Esophagus squamous epithelium (tissue), 5 donors: ENCODE measurements around the gene CREB3. TPM values are rescaled to one million over a fixed set of nuclear protein-coding genes. Genes with fewer than 3 reads are reported as not detected.

ENCODE experiments used
- DNase-seq: peaks from one replicate; lab custom pipeline; 2025; lab: John Stamatoyannopoulos, UW
- H3K27ac ChIP-seq, 4 donors: fragments of 200-600 bp; sonication (generic); one replicate each; pipeline ENCODE4 v1.5.1; 2016 to 2019; ENCODE audit warnings: mild to moderate bottlenecking in 1 of 4
- H3K27me3 ChIP-seq, 4 donors: fragments of 200-600 bp; sonication (generic); 1 replicate in 3 of 4; 2 replicates in 1 of 4; pipeline versions ENCODE4 v1.5.1 to v1.6.0; 2017 to 2021; ENCODE audit warnings: antibody characterized with exemption in 1 of 4
- H3K36me3 ChIP-seq, 3 donors: fragments of 200-600 bp; sonication (generic); one replicate each; pipeline ENCODE4 v1.5.1; 2016 to 2019
- H3K4me1 ChIP-seq, 3 donors: fragments of 200-600 bp; sonication (generic); one replicate each; pipeline ENCODE4 v1.5.1; 2017 to 2019
- H3K4me3 ChIP-seq, 4 donors: fragments of 200-600 bp; sonication (generic); 1 replicate in 3 of 4; 2 replicates in 1 of 4; pipeline ENCODE4 v1.5.1; 2016 to 2019; ENCODE audit warnings: mild to moderate bottlenecking in 2 of 4, moderate library complexity in 1 of 4
- H3K9me3 ChIP-seq, 3 donors: fragments of 200-600 bp; sonication (generic); one replicate each; pipeline ENCODE4 v1.5.1; 2016 to 2019
- CTCF ChIP-seq, 6 experiments: fragments of 450-650 bp in 4 of 6; fragments of 200-600 bp in 2 of 6; sonication (generic) in 2 of 6; IDR thresholded peaks; one replicate each; pipeline ENCODE4 v1.5.1; 2016 to 2019; ENCODE audit warnings: antibody characterized with exemption in 6 of 6, mild to moderate bottlenecking in 4 of 6, moderate library complexity in 4 of 6
- POLR2A ChIP-seq, 4 donors: fragments of 450-650 bp; IDR thresholded peaks; one replicate each; pipeline ENCODE4 v1.6.1; 2017; ENCODE audit warnings: antibody characterized with exemption in 4 of 4, mild to moderate bottlenecking in 4 of 4, moderate library complexity in 3 of 4
- WGBS, 2 donors: methylation state at CpG; one replicate each; pipeline ENCODE4 v1.1.5; 2018; 5-methylcytosine and 5-hydroxymethylcytosine counted together
- intact Hi-C: fragments of 100-400 bp; cut with DNase I; formaldehyde crosslinking; loops from one replicate; pipeline ENCODE4 v1.15.0; 2022
- total RNA-seq, 4 donors: library from RNA; depleted of rRNA; stranded (reverse); fragments of >200 nt; gene quantifications; one replicate each; pipeline ENCODE4 v1.1.0, GENCODE V29; 2016
- donor health status: DM: yes; HTN: yes; CAD: no.

Gene CREB3
- total RNA-seq, 4 donors from 2014 or later, result 10.5 to 24.2 (median 19.2) TPM

DNA sequence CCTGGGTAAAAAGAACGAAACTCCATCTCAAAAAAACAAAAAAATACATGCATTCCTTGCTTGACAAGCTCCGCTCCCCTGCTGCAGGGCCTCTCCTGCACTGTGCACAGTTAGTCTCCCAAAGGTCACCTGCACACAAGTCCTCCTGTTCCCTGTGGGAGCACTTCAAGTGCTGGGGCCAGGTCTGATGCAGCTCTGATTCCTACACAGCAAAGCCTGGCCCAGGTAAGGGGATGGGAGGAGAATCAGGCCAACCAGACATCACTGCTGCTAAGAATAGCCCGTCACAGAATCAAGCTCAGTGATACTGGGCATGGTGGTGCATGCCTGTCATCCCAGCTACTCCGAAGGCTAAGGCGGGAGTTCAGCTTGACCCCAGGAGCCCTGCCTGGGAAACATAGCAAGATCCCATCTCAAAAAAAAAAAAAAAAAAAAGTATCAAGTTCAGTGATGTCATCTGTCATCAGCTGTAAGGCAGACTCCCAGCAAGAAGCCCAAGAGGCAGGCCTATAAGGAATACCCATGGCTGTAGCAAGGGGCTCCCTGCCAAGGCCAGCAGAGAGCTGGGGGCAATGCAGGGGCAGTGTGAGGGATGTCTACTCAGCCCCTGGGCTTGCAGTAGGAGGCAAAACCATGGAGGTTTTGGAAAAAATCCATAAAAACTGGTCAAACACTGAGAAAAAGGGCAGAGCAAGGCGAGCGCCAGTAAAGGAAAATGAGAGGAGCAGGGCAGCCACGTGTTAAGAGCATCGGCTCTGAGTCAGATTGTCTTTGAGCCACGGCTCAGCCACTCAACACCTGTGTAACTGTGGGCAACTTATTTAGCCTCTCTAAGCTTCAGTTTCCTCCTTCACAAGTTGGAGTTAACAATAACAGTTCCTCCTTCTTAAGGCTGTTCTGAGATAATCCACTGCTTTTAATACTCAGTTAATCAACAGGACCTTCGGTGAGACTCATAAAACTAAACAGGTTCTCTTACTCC, 46.0 kb upstream of the CREB3 start:
- no peak for TF ChIP-seq POLR2A (IDR thresholded peaks at IDR 0.05)
- TF ChIP-seq CTCF (IDR thresholded peaks at IDR 0.05), result no peak
- Histone ChIP-seq H3K4me1 (peaks cover 0 to 58% (median 5%) of the 10 kb centered on the region in 3 donors), H3K36me3 (peaks cover 0 to 34% (median 0%) of the 10 kb centered on the region in 3 donors), H3K4me3 (peak overlapping the region; percentile 49 to 76 (median 65)), H3K27ac (peak overlapping the region; percentile 37 to 92 (median 88)), H3K9me3 (no peaks in the 10 kb centered on the region), H3K27me3 (peaks cover 0 to 6% (median 0%) of the 10 kb centered on the region in 4 donors)
- DNase-seq, result no peak
- intact Hi-C loops, result loop anchor here (10.0 kb wide), 1 partner anchor 82 kb away; the partner anchor contains the start of gene TESK1
- WGBS, 2 donors, result 65 to 76% methylated on average over 10 of the region's 11 CpGs

DNA sequence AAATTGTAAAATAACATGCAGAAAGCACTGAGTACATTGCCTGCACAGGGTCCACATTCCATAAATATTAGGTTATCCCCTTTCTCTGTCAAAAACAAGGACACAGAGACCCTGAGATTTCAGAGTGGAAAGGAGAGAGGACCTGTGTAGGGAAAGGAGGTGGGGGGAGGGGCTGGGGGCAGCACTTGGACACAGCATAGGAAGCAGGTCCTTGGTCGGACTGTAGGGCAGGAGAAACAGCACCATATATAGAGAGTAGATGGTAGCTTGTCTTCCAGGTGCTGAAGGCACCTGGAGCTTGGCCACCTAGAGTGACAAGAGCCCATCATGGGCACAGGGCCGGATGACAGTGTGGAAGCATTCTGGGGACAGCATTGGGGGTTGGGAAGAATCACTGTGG, 45.2 kb upstream of the CREB3 start:
- Histone ChIP-seq H3K9me3 (no peaks in the 10 kb centered on the region), H3K4me1 (peaks cover 0 to 52% (median 5%) of the 10 kb centered on the region in 3 donors), H3K27ac (peak overlapping the region; percentile 44 to 92 (median 88)), H3K36me3 (peaks cover 0 to 34% (median 0%) of the 10 kb centered on the region in 3 donors), H3K4me3 (peak overlapping the region; percentile 49 to 76 (median 65)), H3K27me3 (peaks cover 0 to 6% (median 0%) of the 10 kb centered on the region in 4 donors)
- intact Hi-C loops, result loop anchor here (10.0 kb wide), 1 partner anchor 83 kb away; the partner anchor contains the start of gene TESK1
- no peak for DNase-seq
- 61 to 80% methylated on average over 2 of the region's 2 CpGs for WGBS, 2 donors
- TF ChIP-seq CTCF (IDR thresholded peaks at IDR 0.05) (no peak), POLR2A (IDR thresholded peaks at IDR 0.05) (no peak)

DNA sequence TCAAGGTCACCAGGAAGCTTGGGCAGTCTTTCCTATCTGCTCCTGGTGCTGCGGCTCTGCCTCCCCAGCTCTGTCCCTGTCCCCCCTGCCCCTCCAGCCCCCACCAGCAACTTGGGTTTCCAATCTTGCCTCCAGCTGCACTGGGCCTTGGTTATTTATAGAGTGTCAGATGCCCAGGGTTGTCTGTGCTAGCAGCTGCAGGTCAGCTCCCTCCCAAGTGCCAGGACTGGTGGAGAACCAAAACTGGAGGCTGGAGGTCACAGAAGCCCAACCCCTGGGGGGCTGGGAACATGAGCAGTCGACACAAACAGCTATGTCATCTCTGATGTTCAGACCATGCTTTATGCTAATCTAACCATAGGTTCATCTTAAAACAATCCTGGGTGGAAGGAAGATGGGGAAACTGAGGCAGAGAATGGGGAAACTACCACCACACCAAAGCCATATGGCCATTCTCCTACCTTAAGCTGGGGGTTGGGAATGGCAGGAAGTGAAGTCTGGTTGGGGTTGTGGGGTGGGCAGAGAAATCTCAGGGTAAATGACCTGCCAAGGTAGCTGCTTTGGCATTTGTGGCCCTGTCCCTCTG, 44.4 kb upstream of the CREB3 start:
- H3K36me3 ChIP-seq, result peaks cover 0 to 27% (median 0%) of the 10 kb centered on the region in 3 donors
- peaks cover 0 to 6% (median 0%) of the 10 kb centered on the region in 4 donors for H3K27me3 ChIP-seq
- 60 to 80% methylated on average over 1 to 2 of the region's 2 CpGs for WGBS, 2 donors
- no peaks in the 10 kb centered on the region for H3K9me3 ChIP-seq
- H3K4me1 ChIP-seq, result peaks cover 0 to 44% (median 5%) of the 10 kb centered on the region in 3 donors
- TF ChIP-seq POLR2A (IDR thresholded peaks at IDR 0.05), result no peak
- TF ChIP-seq CTCF (IDR thresholded peaks at IDR 0.05), result no peak
- intact Hi-C loops, result loop anchor here (10.0 kb wide), 1 partner anchor 83 kb away; the partner anchor contains the start of gene TESK1
- peak overlapping the region; percentile 44 to 92 (median 88) for H3K27ac ChIP-seq
- H3K4me3 ChIP-seq, result peak overlapping the region; percentile 49 to 76 (median 65)
- DNase-seq, result no peak

GRCh38 chr9:35688558-35689541, 43.6 kb upstream of the CREB3 start:
- 37 to 54% methylated on average over 9 to 10 of the region's 12 CpGs for WGBS, 2 donors
- TF ChIP-seq CTCF (IDR thresholded peaks at IDR 0.05) (no peak), POLR2A (IDR thresholded peaks at IDR 0.05) (no peak)
- H3K27ac ChIP-seq, result peak overlapping the region; percentile 74 to 92 (median 88)
- peaks cover 0 to 19% (median 0%) of the 10 kb centered on the region in 3 donors for H3K36me3 ChIP-seq
- no peak for DNase-seq
- intact Hi-C loops, result loop anchor here (10.0 kb wide), 1 partner anchor 84 kb away; the partner anchor contains the start of gene TESK1
- peak overlapping the region; percentile 49 to 76 (median 65) for H3K4me3 ChIP-seq
- no peaks in the 10 kb centered on the region for H3K9me3 ChIP-seq
- H3K27me3 ChIP-seq, result peaks cover 0 to 6% (median 0%) of the 10 kb centered on the region in 4 donors
- H3K4me1 ChIP-seq, result peaks cover 0 to 41% (median 5%) of the 10 kb centered on the region in 3 donors
